Trophoblast cell (in vitro differentiated cells and primary cell): Measurements from ENCODE around the gene PPP2R3A.
A peak's percentile ranks its signal among the peaks of the same experiment; 100 is the strongest.
"Not testable (repeated sequence)": the region's sequence is repeated elsewhere in the genome, so short reads cannot be mapped to it uniquely, and the experiment has no call there.

Source experiments
- DNase-seq, 2 donors: peaks; one replicate each; pipeline ENCODE4 v3.0.0-alpha.2; 2016
- H2AFZ ChIP-seq: 2 replicates; pipeline ENCODE4 v1.6.1; 2013; ENCODE audit warnings: low read length, moderate library complexity, mild to moderate bottlenecking; ENCODE audit not compliant: insufficient read depth, poor library complexity
- H2AK5ac ChIP-seq: 2 replicates; pipeline ENCODE4 v1.6.1; 2013; ENCODE audit warnings: mild to moderate bottlenecking, low read length
- H2BK120ac ChIP-seq: 2 replicates; pipeline ENCODE4 v1.6.1; 2013; ENCODE audit warnings: low read length, mild to moderate bottlenecking, moderate library complexity; ENCODE audit not compliant: insufficient read depth, poor library complexity
- H2BK12ac ChIP-seq: 2 replicates; pipeline ENCODE4 v1.6.1; 2013; ENCODE audit warnings: mild to moderate bottlenecking, low read length, moderate library complexity
- H2BK5ac ChIP-seq: 2 replicates; pipeline ENCODE4 v1.6.1; 2013; ENCODE audit warnings: low read length, low read depth, moderate library complexity, mild to moderate bottlenecking; ENCODE audit not compliant: poor library complexity
- H3K14ac ChIP-seq: 2 replicates; pipeline ENCODE4 v1.6.1; 2013; ENCODE audit warnings: mild to moderate bottlenecking, low read length
- H3K18ac ChIP-seq: 2 replicates; pipeline ENCODE4 v1.6.1; 2013; ENCODE audit warnings: mild to moderate bottlenecking, low read length
- H3K23ac ChIP-seq: 2 replicates; pipeline ENCODE4 v1.6.1; 2013; ENCODE audit warnings: low read length
- H3K27ac ChIP-seq: 2 replicates; pipeline ENCODE4 v1.5.1; 2013; ENCODE audit warnings: low read depth, mild to moderate bottlenecking, inconsistent platforms, low read length, moderate library complexity
- H3K27me3 ChIP-seq: 2 replicates; pipeline ENCODE4 v1.6.1; 2013; ENCODE audit warnings: inconsistent platforms, mild to moderate bottlenecking, low read length, moderate library complexity; ENCODE audit not compliant: insufficient read depth
- H3K36me3 ChIP-seq, 2 experiments: 1 replicate in 1 of 2; 2 replicates in 1 of 2; pipeline ENCODE4 v1.6.1; 2013; ENCODE audit warnings: low read length in 2 of 2, mild to moderate bottlenecking in 2 of 2, moderate library complexity in 1 of 2; ENCODE audit not compliant: insufficient read depth in 2 of 2, control insufficient read depth in 1 of 2
- H3K4ac ChIP-seq: 2 replicates; pipeline ENCODE4 v1.6.1; 2013; ENCODE audit warnings: low read depth, mild to moderate bottlenecking, low read length, moderate library complexity
- H3K4me1 ChIP-seq, 2 experiments: 1 replicate in 1 of 2; 2 replicates in 1 of 2; pipeline ENCODE4 v1.6.1; 2013; ENCODE audit warnings: low read length in 2 of 2, mild to moderate bottlenecking in 2 of 2, moderate library complexity in 1 of 2; ENCODE audit not compliant: insufficient read depth in 2 of 2, control insufficient read depth in 1 of 2
- H3K4me2 ChIP-seq: 2 replicates; pipeline ENCODE4 v1.6.1; 2013; ENCODE audit warnings: inconsistent platforms, mild to moderate bottlenecking, low read length, moderate library complexity
- H3K4me3 ChIP-seq: 2 replicates; pipeline ENCODE4 v1.5.1; 2013; ENCODE audit warnings: mild to moderate bottlenecking, low read depth, low read length, inconsistent platforms
- H3K79me1 ChIP-seq: one replicate; pipeline ENCODE4 v1.6.1; 2013; ENCODE audit warnings: low read length
- H3K79me2 ChIP-seq: 2 replicates; pipeline ENCODE4 v1.6.1; 2013; ENCODE audit warnings: low read length, mild to moderate bottlenecking; ENCODE audit not compliant: control insufficient read depth, insufficient read depth, poor library complexity
- H3K9ac ChIP-seq: 2 replicates; pipeline ENCODE4 v1.6.1; 2013; ENCODE audit warnings: mild to moderate bottlenecking, low read length
- H3K9me3 ChIP-seq: 2 replicates; pipeline ENCODE4 v1.6.1; 2013; ENCODE audit warnings: low read depth, mild to moderate bottlenecking, control low read depth, inconsistent platforms, low read length; ENCODE audit not compliant: insufficient read depth
- H4K12ac ChIP-seq: 2 replicates; pipeline ENCODE4 v1.6.1; 2013; ENCODE audit warnings: low read depth, mild to moderate bottlenecking, low read length, moderate library complexity
- H4K8ac ChIP-seq: 2 replicates; pipeline ENCODE4 v1.6.1; 2013; ENCODE audit warnings: low read depth, mild to moderate bottlenecking, low read length, moderate library complexity
- H4K91ac ChIP-seq: one replicate; pipeline ENCODE4 v1.6.1; 2013; ENCODE audit warnings: low read depth, mild to moderate bottlenecking, low read length, moderate library complexity
- WGBS: extraction: QIAGEN DNeasy Blood & Tissue Kit; methylation state at CpG from one replicate; pipeline ENCODE4 v1.1.7; 2013; ENCODE audit warnings: missing lambda C conversion rate; ENCODE audit not compliant: insufficient read length, insufficient coverage; ENCODE audit errors: extremely low coverage; 5-methylcytosine and 5-hydroxymethylcytosine counted together

The PPP2R3A gene

GRCh38 chr3:136192195-136192594 is 226.7 kb downstream of the PPP2R3A start:
- H3K4me2 ChIP-seq, H4K91ac ChIP-seq, H3K9me3 ChIP-seq, H3K27ac ChIP-seq, H2AK5ac ChIP-seq, H4K8ac ChIP-seq, H3K27me3 ChIP-seq, H2BK12ac ChIP-seq, H2AFZ ChIP-seq, H4K12ac ChIP-seq, H2BK120ac ChIP-seq, H3K23ac ChIP-seq, DNase-seq, H3K14ac ChIP-seq, H3K36me3 ChIP-seq, H3K18ac ChIP-seq, H3K4me3 ChIP-seq, H3K9ac ChIP-seq, H2BK5ac ChIP-seq: not testable (repeated sequence)
- Histone ChIP-seq H3K79me1 (peaks cover 20% of the 10 kb centered on the region), H3K4me1 (peaks cover 9 to 10% of the 10 kb centered on the region in 2 experiments), H3K4ac (peak overlapping the region; percentile 70), H3K79me2 (peaks cover 48% of the 10 kb centered on the region)
- no CpG with 5 or more reads among the region's 6 CpGs for WGBS

- Histone ChIP-seq H3K4me1 (peaks cover 9 to 10% of the 10 kb centered on the region in 2 experiments), H4K8ac (no peak overlapping the region), H3K27ac (no peak overlapping the region), H3K27me3 (no peaks in the 10 kb centered on the region), H2AFZ (no peak overlapping the region), H2AK5ac (no peak overlapping the region), H3K79me1 (peaks cover 20% of the 10 kb centered on the region), H2BK120ac (no peak overlapping the region), H3K4me3 (no peak overlapping the region), H3K23ac (no peak overlapping the region), H3K18ac (no peak overlapping the region), H3K4ac (no peak overlapping the region), H3K14ac (no peak overlapping the region), H4K91ac (no peak overlapping the region), H3K9ac (no peak overlapping the region), H4K12ac (no peak overlapping the region), H3K79me2 (peaks cover 47% of the 10 kb centered on the region), H2BK12ac (no peak overlapping the region), H3K4me2 (peak overlapping the region; percentile 36), H3K36me3 (no peaks in the 10 kb centered on the region), H2BK5ac (no peak overlapping the region), H3K9me3 (no peaks in the 10 kb centered on the region)
- no peak for DNase-seq
- no CpG with 5 or more reads among the region's 2 CpGs for WGBS
Measured at GRCh38 chr3:136192831-136193230, 227.3 kb downstream of the PPP2R3A start.

GRCh38 chr3:136193278-136194054 is 227.9 kb downstream of the PPP2R3A start:
- Histone ChIP-seq H3K79me2 (peaks cover 41% of the 10 kb centered on the region), H3K36me3 (no peaks in the 10 kb centered on the region), H2AFZ (no peak overlapping the region), H2BK120ac (no peak overlapping the region), H3K4me3 (no peak overlapping the region), H3K9me3 (no peaks in the 10 kb centered on the region), H4K12ac (no peak overlapping the region), H4K91ac (no peak overlapping the region), H2BK5ac (no peak overlapping the region), H3K18ac (no peak overlapping the region), H3K9ac (no peak overlapping the region), H3K23ac (no peak overlapping the region), H3K27ac (no peak overlapping the region), H2AK5ac (no peak overlapping the region), H3K79me1 (peaks cover 20% of the 10 kb centered on the region), H3K4ac (peak overlapping the region; percentile 88), H3K4me2 (peak overlapping the region; percentile 68), H3K4me1 (peaks cover 3 to 5% of the 10 kb centered on the region in 2 experiments), H4K8ac (no peak overlapping the region), H2BK12ac (no peak overlapping the region), H3K14ac (no peak overlapping the region), H3K27me3 (no peaks in the 10 kb centered on the region)
- no peak for DNase-seq
- no CpG with 5 or more reads among the region's 6 CpGs for WGBS

GRCh38 chr3:136194409-136195257 is 229.1 kb downstream of the PPP2R3A start:
- peak overlapping the region; percentile 99 for H4K91ac ChIP-seq
- DNase-seq, result peak; percentile 30 to 48
- WGBS, result no CpG with 5 or more reads among the region's 47 CpGs

More at GRCh38 chr3:136194409-136195257, 229.1 kb downstream of the PPP2R3A start:
- H3K79me2 ChIP-seq, result peaks cover 39% of the 10 kb centered on the region
- peak overlapping the region; percentile 1 for H2AK5ac ChIP-seq
- peak overlapping the region; percentile 24 for H2AFZ ChIP-seq
- H3K36me3 ChIP-seq, result no peaks in the 10 kb centered on the region
- H3K4me1 ChIP-seq, result peaks cover 2 to 3% of the 10 kb centered on the region in 2 experiments
- no peak overlapping the region for H2BK12ac ChIP-seq
- H3K79me1 ChIP-seq, result peaks cover 20% of the 10 kb centered on the region
- peak overlapping the region; percentile 69 for H3K14ac ChIP-seq
- peak overlapping the region; percentile 96 for H3K4me3 ChIP-seq
- H2BK120ac ChIP-seq, result peak overlapping the region; percentile 74
- H3K23ac ChIP-seq, result no peak overlapping the region
- no peak overlapping the region for H4K8ac ChIP-seq
- peak overlapping the region; percentile 91 for H3K9ac ChIP-seq
- no peak overlapping the region for H4K12ac ChIP-seq
- H3K9me3 ChIP-seq, result no peaks in the 10 kb centered on the region
- H2BK5ac ChIP-seq, result peak overlapping the region; percentile 97
- H3K27ac ChIP-seq, result peak overlapping the region; percentile 99
- H3K4me2 ChIP-seq, result peak overlapping the region; percentile 68
- peak overlapping the region; percentile 97 for H3K4ac ChIP-seq
- no peaks in the 10 kb centered on the region for H3K27me3 ChIP-seq
- peak overlapping the region; percentile 95 for H3K18ac ChIP-seq
